H1 (cell line): ENCODE measurements around the gene DENND1A. TPM values are rescaled to one million over a fixed set of nuclear protein-coding genes. Genes with fewer than 3 reads are reported as not detected.

Experiments used
- CTCF ChIA-PET: fragments of 300-600 bp; sonication (Branson Sonifier 250); formaldehyde crosslinking; loops from one replicate; lab custom pipeline; 2021; ENCODE audit not compliant: partially characterized antibody; lab: Charles Lee
- POLR2A ChIA-PET: fragments of 300-600 bp; sonication (Branson Sonifier 250); formaldehyde crosslinking; loops from one replicate; lab custom pipeline; 2021; ENCODE audit warnings: inconsistent platforms; ENCODE audit not compliant: partially characterized antibody; lab: Charles Lee
- DNase-seq, 2 experiments: peaks; one replicate each; pipeline versions ENCODE4 v3.0.0 to v3.0.0-alpha.2; 2010 to 2022; ENCODE audit warnings: low spot score in 2 of 2, low read depth in 1 of 2, mixed read lengths in 1 of 2
- FAIRE-seq: peaks from 2 replicates; lab custom pipeline; 2011; peaks lifted over from hg19 to GRCh38; lab: Jason Lieb, UNC
- H2AFZ ChIP-seq: 2 replicates; pipeline ENCODE4 v1.8.1; 2012; ENCODE audit warnings: low read length, inconsistent platforms
- H2AK5ac ChIP-seq: 2 replicates; pipeline ENCODE4 v1.6.1; 2013; ENCODE audit warnings: low read depth, low read length
- H2BK120ac ChIP-seq: replicated peaks from 2 replicates; pipeline ENCODE3; 2013; ENCODE audit warnings: low read depth, low read length, inconsistent platforms
- H2BK12ac ChIP-seq: 2 replicates; pipeline ENCODE4 v1.6.1; 2013; ENCODE audit warnings: low read depth, low read length
- H2BK15ac ChIP-seq: 2 replicates; pipeline ENCODE4 v1.6.1; 2013; ENCODE audit warnings: low read length
- H2BK20ac ChIP-seq: 2 replicates; pipeline ENCODE4 v1.6.1; 2013; ENCODE audit warnings: low read length
- H2BK5ac ChIP-seq: 2 replicates; pipeline ENCODE4 v1.6.1; 2013; ENCODE audit warnings: low read depth, low read length
- H3K14ac ChIP-seq: 2 replicates; pipeline ENCODE4 v1.6.1; 2013; ENCODE audit warnings: inconsistent platforms; ENCODE audit not compliant: insufficient read length
- H3K18ac ChIP-seq: 2 replicates; pipeline ENCODE4 v1.6.1; 2013; ENCODE audit warnings: low read length; ENCODE audit errors: extremely low read depth
- H3K23ac ChIP-seq: 2 replicates; pipeline ENCODE4 v1.6.1; 2013; ENCODE audit warnings: inconsistent platforms; ENCODE audit not compliant: insufficient read length
- H3K23me2 ChIP-seq: 2 replicates; pipeline ENCODE4 v1.6.1; 2013; ENCODE audit warnings: low read depth, low read length
- H3K27ac ChIP-seq: 2 replicates; pipeline ENCODE4 v1.6.1; 2011; ENCODE audit warnings: low read depth, low read length, inconsistent platforms
- H3K27me3 ChIP-seq, 4 experiments: replicated peaks in 1 of 4; 1 replicate in 1 of 4; 2 replicates in 3 of 4; pipeline versions ENCODE4 v1.6.1 to v1.8.1; 2011 to 2013; ENCODE audit warnings: low read length in 3 of 4, mild to moderate bottlenecking in 3 of 4, inconsistent platforms in 2 of 4, mixed read lengths in 2 of 4, moderate library complexity in 1 of 4; ENCODE audit not compliant: control insufficient read depth in 3 of 4, insufficient read depth in 3 of 4; ENCODE audit errors: extremely low read depth in 1 of 4
- H3K36me3 ChIP-seq, 4 experiments: 2 replicates each; pipeline versions ENCODE4 v1.6.1 to v1.8.1; 2011 to 2013; ENCODE audit warnings: mild to moderate bottlenecking in 4 of 4, low read length in 3 of 4, moderate library complexity in 2 of 4, control low read depth in 1 of 4, inconsistent platforms in 1 of 4; ENCODE audit not compliant: insufficient read depth in 4 of 4, control insufficient read depth in 2 of 4
- H3K4ac ChIP-seq: replicated peaks from 2 replicates; pipeline ENCODE3; 2013; ENCODE audit warnings: low read length, low read depth, mixed read lengths, inconsistent platforms; ENCODE audit not compliant: insufficient read length
- H3K4me1 ChIP-seq, 4 experiments: replicated peaks in 1 of 4; 1 replicate in 1 of 4; 2 replicates in 3 of 4; pipeline versions ENCODE4 v1.6.1 to v1.8.1; 2011 to 2013; ENCODE audit warnings: low read length in 3 of 4, inconsistent platforms in 2 of 4, mixed read lengths in 1 of 4; ENCODE audit not compliant: insufficient read depth in 4 of 4, control insufficient read depth in 3 of 4
- H3K4me2 ChIP-seq, 2 experiments: 2 replicates each; pipeline versions ENCODE4 v1.6.1 to v1.8.1; 2011 to 2013; ENCODE audit warnings: low read depth in 2 of 2, low read length in 2 of 2, control low read depth in 1 of 2, inconsistent platforms in 1 of 2, mild to moderate bottlenecking in 1 of 2; ENCODE audit not compliant: insufficient read depth in 1 of 2
- H3K4me3 ChIP-seq, 4 experiments: fragments of 200-600, 300-600 bp in 1 of 4; sonication (generic), shearing (Covaris generic), sonication (Bioruptor Twin) in 1 of 4; 2 replicates each; pipeline versions ENCODE4 v1.5.1 to v1.8.1; 2011 to 2016; ENCODE audit warnings: low read length in 4 of 4, low read depth in 3 of 4, control low read depth in 2 of 4, inconsistent platforms in 2 of 4, mild to moderate bottlenecking in 2 of 4, mixed read lengths in 1 of 4, moderate library complexity in 1 of 4; ENCODE audit not compliant: insufficient read depth in 2 of 4; ENCODE audit errors: extremely low read depth in 1 of 4
- H3K56ac ChIP-seq: replicated peaks from 2 replicates; pipeline ENCODE3; 2013; ENCODE audit warnings: low read depth, mild to moderate bottlenecking, mixed read lengths, low read length, inconsistent platforms; ENCODE audit not compliant: insufficient read length
- H3K79me1 ChIP-seq: 2 replicates; pipeline ENCODE4 v1.6.1; 2013; ENCODE audit warnings: low read depth, low read length, control low read depth
- H3K79me2 ChIP-seq, 2 experiments: 2 replicates each; pipeline versions ENCODE4 v1.6.1 to v1.8.1; 2012 to 2013; ENCODE audit warnings: low read length in 2 of 2, mild to moderate bottlenecking in 2 of 2, inconsistent platforms in 1 of 2; ENCODE audit not compliant: insufficient read depth in 2 of 2, control insufficient read depth in 1 of 2
- H3K9ac ChIP-seq, 4 experiments: replicated peaks in 1 of 4; 1 replicate in 1 of 4; 2 replicates in 3 of 4; pipeline versions ENCODE4 v1.6.1 to v1.8.1; 2011 to 2013; ENCODE audit warnings: low read depth in 3 of 4, low read length in 3 of 4, control low read depth in 2 of 4, mild to moderate bottlenecking in 2 of 4, moderate library complexity in 2 of 4, inconsistent platforms in 1 of 4; ENCODE audit errors: extremely low read depth in 1 of 4
- H3K9me3 ChIP-seq, 2 experiments: 2 replicates each; pipeline versions ENCODE4 v1.6.1 to v1.8.1; 2012 to 2013; ENCODE audit warnings: mild to moderate bottlenecking in 2 of 2, moderate library complexity in 2 of 2, control low read depth in 1 of 2, inconsistent platforms in 1 of 2, low read depth in 1 of 2, low read length in 1 of 2, mixed read lengths in 1 of 2; ENCODE audit not compliant: insufficient read depth in 2 of 2
- H4K20me1 ChIP-seq, 2 experiments: replicated peaks in 1 of 2; 2 replicates each; pipeline versions ENCODE3 to v1.8.1; 2011 to 2013; ENCODE audit warnings: inconsistent platforms in 2 of 2, low read length in 2 of 2, mild to moderate bottlenecking in 1 of 2; ENCODE audit not compliant: insufficient read depth in 2 of 2, control insufficient read depth in 1 of 2
- H4K5ac ChIP-seq: 2 replicates; pipeline ENCODE4 v1.6.1; 2013; ENCODE audit warnings: low read length, low read depth, mixed read lengths, inconsistent platforms; ENCODE audit not compliant: insufficient read length
- H4K8ac ChIP-seq: 2 replicates; pipeline ENCODE4 v1.8.0; 2013; ENCODE audit warnings: mild to moderate bottlenecking, moderate library complexity, low read length, inconsistent platforms; ENCODE audit not compliant: insufficient read depth; ENCODE audit errors: extremely low read depth
- H4K91ac ChIP-seq: replicated peaks from 2 replicates; pipeline ENCODE3; 2013; ENCODE audit warnings: low read length, mixed read lengths, inconsistent platforms; ENCODE audit not compliant: insufficient read length
- SRF ChIP-seq: IDR thresholded peaks from 2 replicates; pipeline ENCODE4 v1.6.1; 2011; ENCODE audit warnings: mild to moderate bottlenecking, low read depth, low read length, moderate library complexity
- WGBS, 2 experiments: shearing (Covaris generic) in 1 of 2; methylation state at CpG; one replicate each; pipeline versions ENCODE4 v1.1.6 to v1.1.7; 2013 to 2015; ENCODE audit warnings: low lambda C conversion rate in 2 of 2, mixed read lengths in 2 of 2, inconsistent platforms in 1 of 2, low coverage in 1 of 2, missing lambda C conversion rate in 1 of 2; ENCODE audit not compliant: insufficient replicate concordance in 2 of 2, insufficient coverage in 1 of 2, insufficient read length in 1 of 2; ENCODE audit errors: extremely low coverage in 1 of 2, missing lambda C conversion rate in 1 of 2; 5-methylcytosine and 5-hydroxymethylcytosine counted together
- polyA plus RNA-seq, 7 experiments: library from polyadenylated mRNA; depleted of rRNA in 3 of 7; stranded (reverse) in 5 of 7; unstranded in 2 of 7; fragments of >200 nt in 5 of 7; fragments of 200-250 nt in 2 of 7; gene quantifications; 1 replicate in 5 of 7; 2 replicates in 1 of 7; 4 replicates in 1 of 7; pipeline versions ENCODE4 v1.2.1 to v1.2.3, GENCODE V29; 2011 to 2013; ENCODE audit warnings: missing spikeins in 2 of 7, mixed read lengths in 2 of 7
- total RNA-seq: library from RNA; stranded (reverse); fragmentation: NEBNext Ultra II Directional; extraction: Animal tissue kit (Norgen Biotek cat#: 25700); gene quantifications from 2 replicates; pipeline ENCODE4 v1.2.1, GENCODE V29; 2021
- TF ChIP-seq, protein P1 (sequence below): IDR thresholded peaks from 2 replicates; pipeline ENCODE4 v1.6.1; 2012; ENCODE audit warnings: inconsistent platforms

DENND1A gene
- total and polyA plus RNA-seq, 2 of the 8 experiments (the other 6 are each of a cell fraction or from before 2014, with no cell fraction given): 24.1 to 26.4 TPM

DNA sequence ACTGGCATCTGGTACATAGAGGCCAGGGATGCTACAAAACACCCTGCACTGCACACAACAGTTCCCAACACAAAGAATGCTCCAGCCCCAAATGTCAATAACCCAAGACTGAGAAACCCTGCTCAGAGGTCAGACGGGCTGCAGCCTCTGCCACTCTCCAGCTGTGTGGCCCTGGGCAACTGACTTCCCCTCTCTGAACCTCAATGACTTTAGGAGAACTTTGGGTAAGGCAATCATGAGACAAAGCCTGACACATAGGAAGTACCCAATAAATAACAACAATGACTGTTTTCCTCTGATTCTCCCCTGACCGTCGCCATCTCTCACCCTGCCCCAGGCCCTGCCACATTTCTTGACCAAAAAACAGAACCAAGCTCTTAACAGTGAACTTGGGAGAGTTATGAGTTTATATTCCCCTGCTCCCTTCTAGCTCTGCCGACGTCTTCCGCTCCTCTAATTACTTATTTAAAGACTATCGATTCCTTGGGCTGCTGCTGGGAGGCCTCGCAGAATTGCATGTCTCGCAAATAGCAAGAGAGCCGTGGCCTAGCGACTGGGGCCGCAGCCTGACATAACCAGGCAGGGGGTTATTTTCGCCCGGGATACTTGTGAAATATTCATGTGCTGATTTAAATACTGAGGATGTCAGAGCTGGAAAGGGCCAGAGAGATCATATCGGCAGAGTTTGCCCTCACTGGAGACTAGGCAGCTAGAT is 598.4 kb downstream of the DENND1A start:
- Histone ChIP-seq H3K9ac (no peak overlapping the region), H2BK20ac (no peak overlapping the region), H3K27ac (no peak overlapping the region), H2BK120ac (no peak overlapping the region), H3K14ac (no peak overlapping the region), H3K9me3 (no peaks in the 10 kb centered on the region), H3K4me2 (no peak overlapping the region), H3K4ac (no peak overlapping the region), H3K79me2 (no peaks in the 10 kb centered on the region), H3K27me3 (peaks cover 0 to under 1% (median 0%) of the 10 kb centered on the region in 4 experiments; a peak in 1 of 7 replicates), H3K23ac (no peak overlapping the region), H4K5ac (no peak overlapping the region), H3K36me3 (no peaks in the 10 kb centered on the region), H3K56ac (no peak overlapping the region), H3K4me3 (no peak overlapping the region), H3K23me2 (no peaks in the 10 kb centered on the region; the same call in 1 of the 2 replicates), H3K4me1 (peaks cover 3 to 14% (median 8%) of the 10 kb centered on the region in 4 experiments), H4K8ac (no peak overlapping the region), H2BK12ac (no peak overlapping the region), H2AK5ac (no peak overlapping the region), H4K91ac (no peak overlapping the region), H2BK15ac (no peak overlapping the region), H2BK5ac (no peak overlapping the region), H3K18ac (no peak overlapping the region), H4K20me1 (no peaks in the 10 kb centered on the region), H2AFZ (no peak overlapping the region), H3K79me1 (no peaks in the 10 kb centered on the region)
- FAIRE-seq: no peak
- ChIA-PET CTCF (interaction anchor here (2.5 kb wide), 1 partner anchor 18 kb away, joined by 12 read pairs; no protein-coding TSS in a partner anchor), POLR2A (no interaction called here)
- DNase-seq: no peak
- WGBS, 2 experiments: 91% methylated on average over 15 of the region's 15 CpGs; no CpG with 5 or more reads in 1 of the 2 experiments
- TF ChIP-seq, protein P1, sequence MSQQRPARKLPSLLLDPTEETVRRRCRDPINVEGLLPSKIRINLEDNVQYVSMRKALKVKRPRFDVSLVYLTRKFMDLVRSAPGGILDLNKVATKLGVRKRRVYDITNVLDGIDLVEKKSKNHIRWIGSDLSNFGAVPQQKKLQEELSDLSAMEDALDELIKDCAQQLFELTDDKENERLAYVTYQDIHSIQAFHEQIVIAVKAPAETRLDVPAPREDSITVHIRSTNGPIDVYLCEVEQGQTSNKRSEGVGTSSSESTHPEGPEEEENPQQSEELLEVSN: no peak
- TF ChIP-seq SRF: no peak
